ENCODE measurements around the gene SPACA7.

- TF ChIP-seq CTCF (IDR thresholded peaks at IDR 0.05), result no peak
- no peak for TF ChIP-seq POLR2A (IDR thresholded peaks at IDR 0.05)
- no peak for TF ChIP-seq EP300 (IDR thresholded peaks at IDR 0.05)
These were observed 101.0 kb downstream of the SPACA7 start for GRCh38 chr13:112477070-112477619.
